ENCODE results near the gene SLC19A2. TPM values are rescaled to one million over a fixed set of nuclear protein-coding genes. Genes with fewer than 3 reads are reported as not detected.
"Not testable (repeated sequence)": the region's sequence is repeated elsewhere in the genome, so short reads cannot be mapped to it uniquely, and the experiment has no call there.

The SLC19A2 gene, protein sequence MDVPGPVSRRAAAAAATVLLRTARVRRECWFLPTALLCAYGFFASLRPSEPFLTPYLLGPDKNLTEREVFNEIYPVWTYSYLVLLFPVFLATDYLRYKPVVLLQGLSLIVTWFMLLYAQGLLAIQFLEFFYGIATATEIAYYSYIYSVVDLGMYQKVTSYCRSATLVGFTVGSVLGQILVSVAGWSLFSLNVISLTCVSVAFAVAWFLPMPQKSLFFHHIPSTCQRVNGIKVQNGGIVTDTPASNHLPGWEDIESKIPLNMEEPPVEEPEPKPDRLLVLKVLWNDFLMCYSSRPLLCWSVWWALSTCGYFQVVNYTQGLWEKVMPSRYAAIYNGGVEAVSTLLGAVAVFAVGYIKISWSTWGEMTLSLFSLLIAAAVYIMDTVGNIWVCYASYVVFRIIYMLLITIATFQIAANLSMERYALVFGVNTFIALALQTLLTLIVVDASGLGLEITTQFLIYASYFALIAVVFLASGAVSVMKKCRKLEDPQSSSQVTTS
- 9.8 and 11.3 TPM in 2 replicates for total RNA-seq (2014; rRNA removed; shearing (Covaris generic))

DNA sequence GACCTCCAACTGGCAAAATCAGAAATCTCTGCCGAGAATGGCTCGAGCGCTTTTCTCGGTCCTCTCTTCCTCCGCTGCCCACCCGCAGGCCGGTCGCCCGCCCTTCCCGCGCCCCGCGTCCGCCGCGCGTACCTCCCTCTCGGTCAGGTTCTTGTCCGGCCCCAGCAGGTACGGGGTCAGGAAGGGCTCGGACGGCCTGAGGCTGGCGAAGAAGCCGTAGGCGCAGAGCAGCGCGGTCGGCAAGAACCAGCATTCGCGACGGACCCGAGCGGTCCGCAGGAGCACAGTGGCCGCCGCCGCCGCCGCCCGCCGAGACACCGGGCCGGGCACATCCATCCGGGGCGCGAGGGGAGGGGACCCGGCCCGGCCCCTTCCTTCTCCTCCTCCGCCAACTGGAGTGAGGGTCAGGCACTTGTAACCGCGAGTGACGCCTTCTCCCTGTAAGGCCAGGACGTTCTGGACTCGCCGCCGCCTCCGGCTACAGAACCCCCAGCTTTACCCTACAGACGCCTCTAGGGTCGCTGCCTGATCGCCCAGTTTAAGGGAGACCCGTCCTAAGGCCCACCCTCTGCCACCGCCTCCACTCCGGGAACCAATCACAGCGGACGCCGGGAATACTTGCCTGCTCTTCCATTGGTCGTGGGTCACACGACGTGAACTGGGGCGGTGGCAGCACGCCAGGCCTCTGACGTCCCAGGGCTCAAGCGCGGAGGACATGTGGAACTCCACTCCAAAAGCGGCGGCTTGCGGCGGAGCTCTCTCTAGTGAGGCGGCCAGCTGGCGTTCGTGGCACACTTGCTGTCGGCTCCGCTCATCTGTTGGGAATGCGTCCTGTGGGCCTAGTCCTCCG, at the start of gene SLC19A2:
Gene SLC19A2, minus strand, starts transcription at position 514 of the 850 bp plus-strand sequence. Its CDS starts 178 bp downstream, at position 336.
- peak; percentile 100 for DNase-seq (ENCODE audit: low read depth)

DNA sequence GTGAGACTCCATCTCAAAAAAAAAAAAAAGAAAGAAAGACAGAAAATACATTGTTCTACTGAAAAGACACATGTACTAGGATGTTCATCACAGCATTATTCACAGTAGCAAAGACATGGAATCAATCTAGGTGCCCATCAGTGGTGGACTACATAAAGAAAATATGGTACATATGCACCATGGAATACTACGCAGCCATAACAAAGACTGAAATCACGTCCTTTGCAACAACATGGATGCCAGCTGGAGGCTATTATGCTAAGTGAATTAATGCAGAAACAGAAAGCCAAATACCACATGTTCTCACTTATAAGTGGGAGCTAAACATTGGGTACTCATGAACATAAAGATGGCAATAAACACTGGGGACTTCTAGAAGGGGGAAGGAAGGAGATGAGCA, 48.9 kb upstream of the SLC19A2 start:
- no peak for DNase-seq (ENCODE audit: low read depth)

DNA sequence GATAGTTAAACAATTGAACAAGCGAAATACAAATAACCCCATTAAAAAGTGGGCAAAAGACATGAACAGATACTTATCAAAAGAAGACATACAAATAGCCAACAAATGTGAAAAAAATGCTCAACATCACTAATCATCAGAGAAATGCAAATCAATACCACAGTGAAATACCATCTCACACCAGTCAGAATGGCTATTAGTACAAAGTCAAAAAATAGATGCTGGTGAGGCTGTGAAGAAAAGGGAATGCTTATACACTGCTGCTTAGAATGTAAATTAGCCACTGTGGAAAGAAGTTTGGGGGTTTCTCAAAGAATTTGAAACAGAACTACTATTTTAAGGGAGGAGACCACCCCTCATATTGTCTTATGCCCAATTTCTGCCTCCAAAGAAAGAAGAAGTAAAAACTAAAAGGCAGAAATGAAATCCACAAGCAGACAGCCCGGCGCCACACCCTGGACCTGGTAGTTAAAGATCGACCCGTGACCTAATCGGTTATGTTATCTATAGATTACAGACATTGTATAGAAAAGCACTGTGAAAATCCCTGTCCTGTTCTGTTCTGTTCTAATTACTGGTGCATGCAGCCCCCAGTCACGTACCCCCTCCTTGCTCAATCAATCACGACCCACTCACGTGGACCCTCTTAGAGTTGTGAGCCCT, 47.9 kb upstream of the SLC19A2 start:
- DNase-seq (ENCODE audit: low read depth): not testable (repeated sequence)

DNA sequence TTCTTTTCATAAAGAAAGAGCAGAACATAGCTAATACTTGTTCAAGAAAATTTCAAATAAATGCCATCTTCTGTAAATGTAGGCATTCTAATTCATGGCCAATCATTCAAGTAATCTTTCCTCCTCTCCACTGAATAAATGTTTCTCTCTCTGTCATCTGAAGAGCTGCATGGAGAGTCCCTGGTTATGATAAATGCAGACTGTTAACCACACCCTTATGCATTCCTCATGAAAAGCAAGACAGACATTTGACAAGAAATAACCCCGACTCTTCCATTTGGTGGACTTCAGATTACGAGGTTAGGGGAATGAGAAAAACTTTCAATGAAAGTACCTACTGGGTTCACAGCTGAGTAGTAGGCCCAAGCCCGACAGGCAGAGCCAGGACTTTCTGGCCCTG, 44.7 kb upstream of the SLC19A2 start:
- DNase-seq (ENCODE audit: low read depth): no peak

DNA sequence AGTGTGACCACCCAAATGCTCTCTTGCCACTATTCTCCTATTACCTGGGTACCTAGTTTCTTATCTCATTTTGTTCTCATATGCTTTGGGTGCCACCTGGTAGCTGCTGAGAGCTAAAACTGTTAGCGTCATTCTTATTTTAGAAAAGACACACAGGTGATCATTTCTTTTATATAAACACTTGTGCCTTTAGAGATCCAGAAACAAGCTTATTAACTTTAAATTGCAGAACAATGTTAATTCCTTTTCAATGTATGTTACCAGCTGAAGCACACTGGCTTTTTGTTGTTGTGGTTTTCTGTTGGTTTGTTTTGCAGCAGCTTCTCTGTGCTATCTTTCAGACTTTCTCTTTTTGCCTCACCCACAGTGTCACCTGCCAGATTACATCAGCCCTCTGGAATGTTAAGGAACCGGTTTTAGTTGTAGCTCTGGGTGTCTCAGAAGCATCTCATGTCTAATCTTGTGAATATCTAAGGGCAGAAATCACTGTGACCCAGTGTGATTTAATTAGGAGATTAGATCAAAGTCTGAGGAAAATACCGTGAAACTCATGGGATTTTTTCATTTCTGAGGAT, 43.4 kb upstream of the SLC19A2 start:
- peak; percentile 41 for DNase-seq (ENCODE audit: low read depth)

DNA sequence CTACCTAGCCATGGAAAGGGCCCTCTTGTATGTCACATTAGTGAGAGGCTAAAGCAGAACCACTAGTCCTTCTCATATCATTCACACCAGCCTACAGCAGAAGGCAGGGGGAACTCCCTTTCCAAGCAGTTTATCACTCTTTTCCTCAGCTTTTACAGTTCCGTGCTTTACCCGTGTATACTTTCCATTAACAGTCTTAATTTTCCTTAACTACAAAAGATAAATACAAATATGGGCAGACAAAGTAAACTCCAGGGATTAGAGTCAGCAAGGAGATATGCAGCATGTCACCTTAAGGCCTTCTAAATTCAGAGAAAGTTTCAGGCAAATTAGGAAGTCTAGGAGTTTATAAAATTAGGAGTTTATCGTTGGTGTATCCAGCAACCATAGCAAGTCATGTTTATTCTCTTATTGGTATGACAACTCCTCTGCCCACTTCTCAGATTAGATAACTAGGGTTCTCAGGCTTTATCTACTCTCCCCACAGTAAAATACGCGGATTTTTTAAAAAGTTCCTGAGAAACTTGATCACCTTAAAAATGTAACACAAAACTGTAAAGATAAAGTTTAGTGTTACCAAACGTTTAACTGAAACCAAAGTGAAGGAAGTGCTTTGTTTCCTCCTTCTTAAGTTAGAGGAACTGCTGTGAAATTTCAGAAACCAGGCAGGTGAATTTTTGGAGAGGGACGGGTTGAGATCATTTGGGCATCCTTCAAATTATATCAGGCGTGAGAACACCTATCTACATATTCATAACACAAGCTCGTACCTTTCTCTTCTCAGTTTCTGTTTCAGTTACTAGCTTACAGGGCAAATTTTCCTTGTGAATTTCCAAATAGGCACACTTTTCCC, 42.7 kb upstream of the SLC19A2 start:
- DNase-seq (ENCODE audit: low read depth): no peak

DNA sequence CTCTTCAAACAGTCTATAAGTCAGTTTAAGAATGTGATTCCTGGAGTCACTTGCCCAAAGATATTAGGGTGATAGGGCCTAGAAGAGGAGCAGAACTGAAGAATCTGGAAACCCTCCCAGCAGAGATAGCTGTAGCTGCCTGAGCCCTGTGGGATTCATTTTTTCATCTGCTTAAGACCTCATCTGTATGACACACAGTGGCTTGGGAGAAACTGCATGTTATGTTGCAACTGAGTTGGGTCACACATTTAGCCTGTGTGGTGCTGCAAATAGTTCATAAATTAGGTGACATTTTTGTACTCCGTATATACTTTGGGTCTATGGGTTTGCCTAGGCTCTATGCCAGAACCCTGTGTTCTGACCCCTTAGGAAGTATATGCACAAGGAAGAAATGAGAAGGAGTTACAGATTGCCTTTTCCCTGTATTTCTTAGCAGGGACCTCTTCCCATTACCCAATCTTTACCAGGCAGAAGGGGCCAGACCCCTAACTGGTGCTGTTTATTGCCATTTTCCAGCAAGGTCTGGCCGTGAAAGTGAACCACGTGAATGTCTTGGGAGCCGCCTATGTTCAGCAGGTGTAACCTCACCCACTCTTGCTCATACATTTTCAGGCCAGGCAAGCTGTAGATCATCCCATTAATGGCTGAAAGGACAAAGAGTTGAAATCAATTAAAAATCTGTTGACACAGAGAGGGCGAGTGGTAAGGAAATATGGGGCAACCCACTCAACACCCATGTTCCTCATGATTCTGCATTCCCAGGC, 41.9 kb upstream of the SLC19A2 start:
- DNase-seq (ENCODE audit: low read depth): no peak

DNA sequence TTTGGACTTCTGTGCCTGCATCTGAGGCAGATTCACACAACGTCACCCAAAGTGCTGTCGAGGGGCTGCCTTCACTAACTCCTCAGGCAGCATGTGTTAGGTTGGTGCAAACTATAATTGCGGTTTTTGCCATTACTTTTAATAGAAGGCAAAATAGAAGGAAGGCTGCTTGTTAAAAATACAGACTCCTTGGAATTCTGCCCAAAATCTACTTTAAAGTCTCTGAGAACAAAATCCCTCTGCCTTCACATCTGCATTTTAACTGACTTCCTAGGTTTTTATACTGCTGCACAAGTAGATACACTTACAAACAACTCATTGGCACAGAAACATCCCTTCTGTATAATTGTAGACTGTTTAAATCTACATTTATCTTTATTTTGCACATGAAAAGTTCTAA, 41.3 kb upstream of the SLC19A2 start:
- DNase-seq (ENCODE audit: low read depth): no peak

DNA sequence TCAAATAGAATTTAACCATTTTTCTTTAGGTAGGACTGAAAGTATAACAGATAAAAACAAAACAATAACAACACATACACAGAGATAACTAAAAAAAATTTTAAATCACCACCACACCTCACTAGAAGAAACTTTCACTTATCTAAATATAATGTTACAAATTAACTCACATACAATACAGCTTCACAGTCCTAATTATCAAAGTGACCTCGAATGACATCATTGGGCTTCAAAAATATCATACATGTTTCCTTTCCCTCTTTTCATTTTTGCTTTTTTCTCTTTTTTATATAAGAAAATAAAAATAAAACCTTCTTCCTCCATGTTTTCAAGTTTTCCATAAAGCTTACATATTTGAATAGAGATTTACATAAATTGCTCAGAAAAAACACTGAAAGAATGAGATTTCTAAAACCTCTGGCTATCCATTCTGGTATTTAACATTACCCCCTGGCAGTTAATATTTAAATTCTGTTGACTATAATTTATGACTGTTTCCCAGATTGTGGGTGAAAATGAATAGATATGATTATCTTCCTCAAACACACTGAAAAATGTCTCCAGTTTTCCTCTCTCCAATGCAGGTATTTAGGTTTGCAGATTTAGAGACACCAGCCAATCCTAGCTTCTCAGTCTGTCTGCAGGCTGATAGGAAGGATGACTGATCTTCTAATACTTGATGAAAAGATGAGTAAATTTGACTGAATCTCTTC, 40.5 kb upstream of the SLC19A2 start:
- DNase-seq (ENCODE audit: low read depth): no peak

DNA sequence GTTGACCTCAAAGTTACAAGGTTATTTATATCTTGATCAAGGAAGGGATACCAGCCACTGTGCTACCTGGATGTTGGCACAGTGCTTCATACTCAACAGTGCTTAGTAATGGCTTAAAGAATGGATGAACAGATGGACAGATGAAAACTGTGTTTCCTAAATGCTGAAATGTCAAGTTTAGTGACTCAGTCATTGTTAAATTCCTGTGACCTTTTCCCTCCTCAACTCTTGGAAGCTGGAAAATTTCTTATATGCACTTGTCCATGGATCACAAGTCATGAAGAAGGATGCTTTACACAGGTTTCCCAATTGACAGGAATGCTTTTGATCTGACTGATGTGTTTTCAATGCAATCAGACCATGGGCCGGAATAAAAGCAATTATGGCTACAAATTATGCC, 39.6 kb upstream of the SLC19A2 start:
- DNase-seq (ENCODE audit: low read depth): no peak

DNA sequence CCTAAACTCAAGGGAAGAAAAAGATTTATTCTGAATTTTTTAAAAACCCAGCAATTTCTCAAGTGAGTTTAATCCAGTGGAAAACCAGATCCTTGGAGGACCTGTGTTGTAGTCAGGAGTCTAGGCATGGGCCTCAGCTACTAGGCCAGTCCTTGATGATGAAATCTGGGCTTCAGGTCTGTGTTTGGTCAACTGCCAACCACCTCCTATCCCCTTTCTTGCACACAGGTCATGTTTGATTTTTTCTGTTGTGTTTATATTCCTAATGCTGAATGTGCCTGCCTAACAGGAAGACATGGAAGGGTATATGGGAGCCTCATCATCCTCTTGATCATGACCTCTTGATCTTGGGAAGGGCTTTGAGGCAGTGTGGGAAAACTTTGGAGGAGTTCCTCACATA, 38.2 kb upstream of the SLC19A2 start:
- DNase-seq (ENCODE audit: low read depth): no peak

DNA sequence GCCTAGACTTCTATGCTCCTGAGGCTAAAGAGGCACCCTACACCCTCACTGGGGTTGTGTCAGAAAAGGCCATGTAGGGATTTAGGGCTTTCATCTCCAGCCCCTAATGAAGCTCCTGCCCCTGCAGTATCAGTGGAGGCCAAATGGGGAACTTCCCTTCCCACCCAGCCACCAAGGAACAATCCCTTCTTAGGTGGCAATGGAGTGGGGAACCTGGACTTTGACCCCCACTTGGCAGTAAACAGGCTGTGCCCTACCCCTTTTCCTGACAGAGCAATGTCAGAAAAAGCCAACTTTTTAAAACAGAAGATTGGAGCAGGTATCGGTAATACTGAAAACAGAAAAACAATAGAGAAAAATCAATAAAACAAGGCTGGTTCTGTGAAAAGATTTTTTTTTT, 35.5 kb upstream of the SLC19A2 start:
- DNase-seq (ENCODE audit: low read depth): no peak

DNA sequence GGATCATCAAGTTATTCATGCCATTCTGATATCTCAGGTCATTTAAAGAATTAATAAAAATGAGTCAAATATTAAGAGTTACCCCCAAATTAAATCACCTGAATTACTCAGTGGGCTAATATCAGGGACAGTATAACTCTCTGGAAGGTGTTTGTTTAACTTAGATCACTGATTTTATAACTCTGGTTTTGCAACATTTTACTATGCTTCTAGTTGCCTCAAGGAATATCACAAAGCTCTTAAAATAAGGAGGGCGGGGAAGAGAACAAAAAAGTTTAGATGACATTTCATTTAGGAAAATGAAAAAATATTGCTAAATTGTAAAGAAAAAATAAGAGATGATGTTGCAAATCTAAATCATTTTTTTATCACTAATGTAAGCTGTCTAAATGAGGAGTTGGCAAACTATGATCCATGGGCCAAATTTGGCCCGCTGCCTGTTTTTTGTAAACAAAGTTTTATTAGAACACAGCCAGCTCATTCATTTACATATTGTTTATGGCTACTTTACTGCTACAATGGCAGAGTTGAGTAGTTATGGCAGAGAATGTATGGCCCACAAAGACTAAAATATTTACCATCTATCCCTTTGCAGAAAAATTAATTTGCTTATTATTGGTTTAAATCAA, 31.9 kb upstream of the SLC19A2 start:
- DNase-seq (ENCODE audit: low read depth): no peak

DNA sequence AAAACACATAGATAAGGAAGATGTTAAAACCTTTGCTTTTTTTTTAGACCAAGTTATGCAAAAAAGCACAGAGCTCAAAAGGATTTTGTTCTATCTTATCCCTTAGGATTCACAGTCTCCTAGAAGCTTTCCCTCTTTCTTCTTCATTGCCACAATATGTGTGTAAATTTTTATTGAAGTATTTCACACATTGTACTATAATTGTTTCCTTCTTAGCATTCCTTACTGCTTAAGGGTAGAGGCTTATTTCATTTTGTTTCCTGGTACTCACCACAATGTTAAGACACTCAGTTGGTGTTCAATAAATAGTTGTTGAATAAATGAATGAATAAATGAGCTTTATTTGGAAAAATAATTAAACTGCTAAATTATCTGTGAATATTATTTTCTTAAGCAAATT, 29.9 kb upstream of the SLC19A2 start:
- no peak for DNase-seq (ENCODE audit: low read depth)

DNA sequence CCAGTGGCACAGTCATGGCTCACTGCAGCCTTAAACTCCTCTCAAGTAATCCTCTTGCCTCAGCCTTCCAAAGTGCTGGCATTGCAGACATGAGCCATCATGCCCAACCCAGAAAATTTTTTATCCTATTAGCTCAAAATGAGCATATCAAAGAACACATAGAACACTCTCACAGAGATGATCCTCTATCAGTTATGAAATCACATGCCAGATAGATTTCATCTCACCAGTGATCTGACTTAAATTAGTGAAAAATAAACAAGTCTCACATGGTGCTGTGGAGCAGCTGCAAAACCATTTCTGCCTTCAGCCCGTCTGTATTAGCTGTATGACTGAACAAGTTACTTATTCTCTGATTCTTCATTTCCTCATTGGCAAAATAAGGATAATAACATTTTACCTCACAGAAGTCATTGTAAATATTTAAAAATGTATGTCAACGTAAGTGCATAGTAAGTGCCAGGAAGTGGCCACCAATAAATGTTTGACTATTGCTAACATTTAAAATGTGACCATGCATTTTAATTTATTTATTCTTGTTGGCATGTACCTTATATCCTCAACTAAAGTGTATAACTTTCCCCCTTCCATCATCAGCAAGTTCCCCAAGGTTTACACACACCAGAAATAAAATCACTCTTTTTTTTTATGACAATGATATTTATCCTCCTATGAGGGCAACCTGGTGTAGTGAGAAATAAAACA, 29.0 kb upstream of the SLC19A2 start:
- no peak for DNase-seq (ENCODE audit: low read depth)

DNA sequence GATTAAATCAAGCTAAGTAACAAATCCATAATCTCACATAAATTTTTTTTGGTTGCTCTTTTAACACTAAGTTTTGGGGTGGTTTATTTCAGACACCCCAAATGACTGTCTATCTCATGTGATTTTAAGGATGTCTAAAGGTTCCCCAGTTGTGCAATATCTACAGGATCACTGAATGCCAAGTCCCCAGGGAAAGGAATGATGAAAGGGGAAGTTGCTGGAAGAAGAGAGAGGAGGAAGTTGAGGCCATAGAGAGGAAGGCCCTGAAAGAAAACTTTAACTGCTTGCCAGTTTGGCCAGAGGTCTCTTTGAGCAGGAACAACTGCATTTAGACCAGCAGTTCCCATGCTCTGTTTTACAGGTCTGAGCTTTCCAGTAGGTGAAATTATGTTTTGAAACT, 27.5 kb upstream of the SLC19A2 start:
- DNase-seq (ENCODE audit: low read depth): no peak

DNA sequence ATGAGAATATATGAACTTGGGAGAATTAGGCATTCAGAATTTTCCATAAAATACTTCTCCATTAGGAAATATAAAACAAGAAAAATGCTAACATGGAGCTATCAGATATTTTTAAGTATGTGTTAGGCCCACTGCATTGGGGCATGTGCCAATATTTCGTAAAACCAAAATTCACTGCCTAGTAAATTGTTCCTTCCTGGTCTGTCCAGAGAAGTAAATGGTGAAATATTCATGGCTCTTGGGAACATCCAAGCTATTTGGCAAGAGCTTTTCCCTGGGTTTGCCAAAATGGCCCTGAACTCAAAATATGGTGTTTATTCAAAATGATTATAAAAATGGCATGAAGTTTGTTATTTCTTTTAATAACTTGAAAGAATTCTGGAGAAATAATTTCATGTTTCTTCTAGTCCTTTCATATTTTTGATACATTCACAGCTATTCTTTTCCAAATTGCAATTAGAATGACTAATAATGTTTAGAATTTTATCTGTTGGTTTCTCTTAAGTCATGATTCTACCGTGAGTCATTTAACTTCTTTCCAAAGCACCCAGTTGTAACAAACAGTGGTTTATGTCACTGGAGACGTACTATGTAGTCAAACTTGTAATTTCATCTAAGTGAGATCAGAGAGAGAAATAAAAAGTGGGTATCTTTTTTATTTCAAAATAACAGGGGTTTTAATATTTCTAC, 25.7 kb upstream of the SLC19A2 start:
- peak; percentile 51 for DNase-seq (ENCODE audit: low read depth)

DNA sequence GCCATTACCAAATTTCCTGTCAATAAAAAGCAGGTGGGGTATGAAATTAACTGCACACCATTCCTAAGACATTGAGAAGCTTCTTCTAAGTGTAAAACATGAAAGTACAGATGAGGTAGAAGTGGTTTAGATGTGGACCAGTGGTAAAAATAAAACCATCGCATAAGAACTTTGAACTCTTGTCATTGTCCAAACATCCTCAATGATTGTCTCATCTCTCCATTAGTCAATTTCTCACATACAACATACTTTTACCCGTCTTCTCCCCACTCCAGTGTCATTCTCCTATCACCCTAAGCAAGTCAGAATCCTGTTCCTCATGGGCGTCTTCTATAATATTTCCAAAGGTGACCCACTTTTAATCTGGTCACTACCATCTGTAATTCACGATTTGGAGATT, 24.3 kb upstream of the SLC19A2 start:
- DNase-seq (ENCODE audit: low read depth): no peak
